Measurements from ENCODE around the gene SP1. TPM values are rescaled to one million over a fixed set of nuclear protein-coding genes. Genes with fewer than 3 reads are reported as not detected.
A peak's percentile ranks its signal among the peaks of the same experiment; 100 is the strongest.

SP1 gene
- total and polyA plus RNA-seq, 3 experiments from 2014 or later: 6.6 to 63.3 (median 61.1) TPM

DNA sequence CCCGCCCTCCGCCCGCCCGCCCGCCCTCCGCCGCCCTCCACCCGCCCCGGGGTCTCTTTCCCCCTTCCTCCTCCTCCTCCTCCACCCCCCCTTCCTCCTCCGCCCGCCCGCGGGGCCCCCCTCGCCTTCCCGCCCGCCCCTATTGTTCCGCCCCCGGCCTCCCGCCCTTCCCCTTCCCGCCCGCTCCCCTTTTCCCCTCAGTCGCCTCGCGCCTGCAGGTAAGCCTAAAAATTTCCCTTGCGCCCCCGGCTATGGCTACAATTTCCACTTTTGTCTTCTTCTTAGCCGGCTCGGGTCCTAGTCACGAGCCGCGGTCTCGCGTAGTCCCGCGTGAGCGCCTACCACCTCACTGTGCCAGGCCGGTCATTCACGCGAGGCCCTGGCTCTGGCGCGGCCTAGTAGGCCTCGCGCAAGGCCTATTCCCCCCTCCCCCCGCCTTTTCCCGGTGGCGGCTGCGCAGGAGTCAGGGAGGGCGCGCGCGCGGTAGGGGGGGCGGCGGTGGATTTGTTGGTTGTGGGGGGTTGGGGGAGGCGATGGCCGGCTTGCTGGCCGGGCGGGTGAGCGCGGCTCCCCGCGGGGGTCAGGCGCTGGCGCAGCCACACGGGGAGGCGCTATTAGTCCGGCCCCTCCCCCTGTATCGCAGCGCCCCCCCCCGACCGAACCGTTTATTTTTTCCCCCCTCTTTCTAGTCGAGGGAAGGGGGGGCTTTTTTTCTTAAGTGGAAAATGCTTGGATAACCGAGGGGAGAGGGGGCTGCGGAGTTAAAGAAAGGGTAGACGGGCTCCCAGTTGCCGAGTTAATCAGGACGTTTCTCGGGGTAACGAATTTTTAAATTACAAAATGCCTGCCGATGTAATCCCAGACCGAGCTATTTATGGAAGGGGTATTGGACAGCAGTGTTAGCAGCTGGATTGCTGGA lies 72.4 kb downstream of the SP1 start:
- POLR2A ChIA-PET: interaction anchor here (0.7 to 1.5 kb wide), 5 partner anchors 11 to 49 kb away, joined by 3 to 9 read pairs (median 6); partner anchors contain the start of genes MAP3K12 and TARBP2
- peaks cover 30% of the 10 kb centered on the region for H3K36me3 ChIP-seq (ENCODE audit: insufficient read depth, low read length)
- Mint-ChIP-seq H3K36me3 (peaks cover 0 to 60% (median 14%) of the 10 kb centered on the region in 3 donors), H3K27ac (peak overlapping the region; percentile 35 to 100 (median 98)), H3K4me1 (peaks cover 35 to 46% (median 42%) of the 10 kb centered on the region in 3 donors), H3K9me3 (peaks cover 0 to 2% (median 0%) of the 10 kb centered on the region in 5 donors), H3K4me3 (peak overlapping the region; percentile 84 to 100 (median 98)), H3K27me3 (peaks cover 0 to 2% of the 10 kb centered on the region in 2 donors)
- peak overlapping the region; percentile 78 for H3K27ac ChIP-seq (ENCODE audit: low read depth, low read length)
- CTCF ChIA-PET: interaction anchor here (1.0 to 1.7 kb wide), 3 partner anchors 21 to 42 kb away, joined by 3 read pairs; no protein-coding TSS in a partner anchor
- H3K9me3 ChIP-seq (ENCODE audit: low read length): no peaks in the 10 kb centered on the region
- H3K4me3 ChIP-seq (ENCODE audit: low read length): peak overlapping the region; percentile 80
- H3K4me1 ChIP-seq (ENCODE audit: insufficient read depth, low read length): peaks cover 24% of the 10 kb centered on the region
- H3K27me3 ChIP-seq (ENCODE audit: insufficient read depth, low read length, poor library complexity, severe bottlenecking): no peaks in the 10 kb centered on the region
- peak; percentile 67 to 87 (median 78) for DNase-seq

- no peaks in the 10 kb centered on the region for H3K27me3 ChIP-seq (ENCODE audit: insufficient read depth, low read length, poor library complexity, severe bottlenecking)
- Mint-ChIP-seq H3K27ac (peak overlapping the region; percentile 25 to 100 (median 91)), H3K9me3 (peaks cover 0 to 2% (median 0%) of the 10 kb centered on the region in 5 donors), H3K4me1 (peaks cover 34 to 44% (median 43%) of the 10 kb centered on the region in 3 donors), H3K4me3 (peak overlapping the region; percentile 84 to 100 (median 98)), H3K27me3 (peaks cover 0 to 2% of the 10 kb centered on the region in 2 donors), H3K36me3 (peaks cover 2 to 64% (median 15%) of the 10 kb centered on the region in 3 donors)
- peaks cover 24% of the 10 kb centered on the region for H3K4me1 ChIP-seq (ENCODE audit: insufficient read depth, low read length)
- no peak for DNase-seq
- ChIA-PET CTCF (interaction anchor here (0.9 to 1.7 kb wide), 4 partner anchors 20 to 54 kb away, joined by 3 to 4 read pairs (median 4); no protein-coding TSS in a partner anchor), POLR2A (interaction anchor here (0.5 to 1.9 kb wide), 8 partner anchors 11 to 221 kb away, joined by 3 to 13 read pairs (median 4); partner anchors contain the start of genes ATP5MC2 and TARBP2)
- no peak overlapping the region for H3K4me3 ChIP-seq (ENCODE audit: low read length)
- no peak overlapping the region for H3K27ac ChIP-seq (ENCODE audit: low read depth, low read length)
- peaks cover 35% of the 10 kb centered on the region for H3K36me3 ChIP-seq (ENCODE audit: insufficient read depth, low read length)
- H3K9me3 ChIP-seq (ENCODE audit: low read length): no peaks in the 10 kb centered on the region
Observed at GRCh38 chr12:53453953-53454640, 74.1 kb downstream of the SP1 start.

- H3K27ac ChIP-seq (ENCODE audit: low read depth, low read length): no peak overlapping the region
- peaks cover 24% of the 10 kb centered on the region for H3K4me1 ChIP-seq (ENCODE audit: insufficient read depth, low read length)
- ChIA-PET POLR2A (interaction anchor here (1.1 to 1.9 kb wide), 5 partner anchors 12 to 46 kb away, joined by 3 to 13 read pairs (median 4); partner anchors contain the start of gene TARBP2), CTCF (interaction anchor here (0.9 to 1.4 kb wide), 4 partner anchors 19 to 133 kb away, joined by 3 to 6 read pairs (median 4); partner anchors contain the start of gene AAAS)
- peak overlapping the region in 3 of 8 donors; percentile 23 to 66 (median 35) for H3K27ac Mint-ChIP-seq
- no peaks in the 10 kb centered on the region for H3K9me3 ChIP-seq (ENCODE audit: low read length)
- DNase-seq: no peak
- peaks cover 4 to 68% (median 18%) of the 10 kb centered on the region in 3 donors for H3K36me3 Mint-ChIP-seq
- peaks cover 35 to 46% (median 45%) of the 10 kb centered on the region in 3 donors for H3K4me1 Mint-ChIP-seq
- peaks cover 41% of the 10 kb centered on the region for H3K36me3 ChIP-seq (ENCODE audit: insufficient read depth, low read length)
- peaks cover 0 to 2% of the 10 kb centered on the region in 2 donors for H3K27me3 Mint-ChIP-seq
- H3K4me3 Mint-ChIP-seq: peak overlapping the region in 6 of 7 donors; percentile 13 to 100 (median 79)
- H3K9me3 Mint-ChIP-seq: peaks cover 0 to 2% (median 0%) of the 10 kb centered on the region in 5 donors
- H3K4me3 ChIP-seq (ENCODE audit: low read length): no peak overlapping the region
- no peaks in the 10 kb centered on the region for H3K27me3 ChIP-seq (ENCODE audit: insufficient read depth, low read length, poor library complexity, severe bottlenecking)
Observed at GRCh38 chr12:53454707-53455106, 74.7 kb downstream of the SP1 start.

DNA sequence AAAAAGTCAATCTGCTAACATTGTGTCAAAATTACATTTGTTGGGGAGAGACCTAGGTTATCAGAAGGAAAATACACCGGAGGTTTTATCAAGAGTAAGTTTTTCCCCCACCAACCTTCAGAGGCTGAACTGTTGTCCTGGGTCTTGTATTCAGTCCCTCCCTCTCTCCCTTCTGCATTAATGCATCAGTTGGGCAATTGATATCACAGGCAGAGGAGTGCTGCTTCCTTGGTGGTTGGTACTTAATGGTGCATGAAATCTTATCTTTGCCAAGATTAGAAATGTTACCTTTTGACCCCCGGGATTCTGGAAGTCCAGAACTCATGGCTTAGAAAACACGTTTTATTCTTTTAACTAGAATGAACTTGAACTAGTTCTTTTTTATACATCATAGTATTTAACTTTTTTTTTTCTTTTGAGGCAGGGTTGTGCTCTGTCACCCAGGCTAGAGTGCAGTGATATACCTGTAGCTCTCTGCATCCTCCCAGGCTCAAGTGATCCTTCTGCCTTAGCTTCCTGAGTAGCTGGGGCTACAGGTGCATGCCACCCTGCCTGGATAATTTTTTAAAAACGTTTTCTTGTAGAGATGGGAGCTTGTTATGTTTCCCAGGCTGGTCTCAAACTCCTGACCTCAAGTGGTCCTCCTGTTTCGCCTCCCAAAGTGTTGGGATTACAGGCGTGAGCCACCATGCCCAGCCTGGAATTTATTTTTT lies 76.8 kb downstream of the SP1 start:
- H3K27ac ChIP-seq (ENCODE audit: low read depth, low read length): no peak overlapping the region
- Mint-ChIP-seq H3K4me3 (peak overlapping the region in 1 of 7 donors; percentile 26), H3K27me3 (peaks cover 0 to 2% of the 10 kb centered on the region in 2 donors), H3K27ac (peak overlapping the region in 2 of 8 donors; percentile 35 to 63), H3K4me1 (peaks cover 45 to 54% (median 52%) of the 10 kb centered on the region in 3 donors), H3K9me3 (peaks cover 0 to 2% (median 0%) of the 10 kb centered on the region in 5 donors), H3K36me3 (peaks cover 19 to 86% (median 33%) of the 10 kb centered on the region in 3 donors)
- no peaks in the 10 kb centered on the region for H3K9me3 ChIP-seq (ENCODE audit: low read length)
- H3K27me3 ChIP-seq (ENCODE audit: insufficient read depth, low read length, poor library complexity, severe bottlenecking): no peaks in the 10 kb centered on the region
- ChIA-PET CTCF (interaction anchor here (1.2 kb wide), 1 partner anchor 52 kb away, joined by 4 read pairs; no protein-coding TSS in a partner anchor), POLR2A (interaction anchor here (1.4 kb wide), 1 partner anchor 15 kb away, joined by 3 read pairs; the partner anchor contains the start of gene PRR13)
- no peak overlapping the region for H3K4me3 ChIP-seq (ENCODE audit: low read length)
- peaks cover 62% of the 10 kb centered on the region for H3K36me3 ChIP-seq (ENCODE audit: insufficient read depth, low read length)
- peaks cover 32% of the 10 kb centered on the region for H3K4me1 ChIP-seq (ENCODE audit: insufficient read depth, low read length)
- no peak for DNase-seq

DNA sequence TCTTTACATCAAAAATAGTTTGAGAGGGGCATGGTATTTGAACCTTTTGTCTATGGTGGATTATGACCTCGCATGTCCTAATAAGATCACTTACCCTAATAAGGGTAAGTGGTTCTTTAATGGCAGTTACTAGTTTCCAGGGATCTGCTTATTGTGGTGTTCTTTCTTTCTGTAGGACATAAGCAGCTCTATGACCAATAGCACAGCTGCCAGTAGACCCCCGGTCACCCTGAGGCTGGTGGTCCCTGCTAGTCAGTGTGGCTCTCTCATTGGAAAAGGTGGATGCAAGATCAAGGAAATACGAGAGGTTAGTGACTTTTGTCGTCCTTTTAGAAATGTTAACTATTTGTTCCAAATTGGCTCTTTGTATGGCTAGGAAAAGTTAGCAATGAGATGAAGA lies 79.1 kb downstream of the SP1 start:
- Mint-ChIP-seq H3K36me3 (peaks cover 23 to 93% (median 43%) of the 10 kb centered on the region in 3 donors), H3K27me3 (no peaks in the 10 kb centered on the region), H3K9me3 (no peaks in the 10 kb centered on the region), H3K4me3 (peak overlapping the region in 1 of 7 donors; percentile 63), H3K4me1 (peaks cover 39 to 53% (median 41%) of the 10 kb centered on the region in 3 donors), H3K27ac (peak overlapping the region in 2 of 8 donors; percentile 52 to 70)
- H3K4me1 ChIP-seq (ENCODE audit: insufficient read depth, low read length): peaks cover 26% of the 10 kb centered on the region
- peaks cover 83% of the 10 kb centered on the region for H3K36me3 ChIP-seq (ENCODE audit: insufficient read depth, low read length)
- H3K4me3 ChIP-seq (ENCODE audit: low read length): no peak overlapping the region
- no peak for DNase-seq
- POLR2A ChIA-PET: interaction anchor here (0.5 kb wide), 1 partner anchor 279 kb away, joined by 3 read pairs; the partner anchor contains the start of gene ZNF740
- no peak overlapping the region for H3K27ac ChIP-seq (ENCODE audit: low read depth, low read length)
- H3K27me3 ChIP-seq (ENCODE audit: insufficient read depth, low read length, poor library complexity, severe bottlenecking): no peaks in the 10 kb centered on the region
- CTCF ChIA-PET: interaction anchor here (1.4 to 1.6 kb wide), 2 partner anchors 10 to 22 kb away, joined by 3 to 4 read pairs; no protein-coding TSS in a partner anchor
- H3K9me3 ChIP-seq (ENCODE audit: low read length): no peaks in the 10 kb centered on the region

GRCh38 chr12:53461059-53461458 lies 81.1 kb downstream of the SP1 start:
- Mint-ChIP-seq H3K4me1 (peaks cover 32 to 46% (median 34%) of the 10 kb centered on the region in 3 donors), H3K9me3 (no peaks in the 10 kb centered on the region), H3K27ac (peak overlapping the region in 2 of 8 donors; percentile 47 to 78), H3K4me3 (no peak overlapping the region), H3K36me3 (peaks cover 23 to 92% (median 37%) of the 10 kb centered on the region in 3 donors), H3K27me3 (no peaks in the 10 kb centered on the region)
- POLR2A ChIA-PET: no interaction called here
- H3K4me3 ChIP-seq (ENCODE audit: low read length): no peak overlapping the region
- H3K4me1 ChIP-seq (ENCODE audit: insufficient read depth, low read length): peaks cover 23% of the 10 kb centered on the region
- no peak overlapping the region for H3K27ac ChIP-seq (ENCODE audit: low read depth, low read length)
- no peak for DNase-seq
- H3K27me3 ChIP-seq (ENCODE audit: insufficient read depth, low read length, poor library complexity, severe bottlenecking): no peaks in the 10 kb centered on the region
- H3K36me3 ChIP-seq (ENCODE audit: insufficient read depth, low read length): peaks cover 82% of the 10 kb centered on the region
- CTCF ChIA-PET: interaction anchor here (0.6 kb wide), 1 partner anchor 32 kb away, joined by 3 read pairs; no protein-coding TSS in a partner anchor
- H3K9me3 ChIP-seq (ENCODE audit: low read length): no peaks in the 10 kb centered on the region
